ENCODE results near the gene TNRC18. TPM values are rescaled to one million over a fixed set of nuclear protein-coding genes. Genes with fewer than 3 reads are reported as not detected.

The TNRC18 gene
- total RNA-seq, 2 experiments from 2014 or later: 51.9 to 57.2 TPM

DNA sequence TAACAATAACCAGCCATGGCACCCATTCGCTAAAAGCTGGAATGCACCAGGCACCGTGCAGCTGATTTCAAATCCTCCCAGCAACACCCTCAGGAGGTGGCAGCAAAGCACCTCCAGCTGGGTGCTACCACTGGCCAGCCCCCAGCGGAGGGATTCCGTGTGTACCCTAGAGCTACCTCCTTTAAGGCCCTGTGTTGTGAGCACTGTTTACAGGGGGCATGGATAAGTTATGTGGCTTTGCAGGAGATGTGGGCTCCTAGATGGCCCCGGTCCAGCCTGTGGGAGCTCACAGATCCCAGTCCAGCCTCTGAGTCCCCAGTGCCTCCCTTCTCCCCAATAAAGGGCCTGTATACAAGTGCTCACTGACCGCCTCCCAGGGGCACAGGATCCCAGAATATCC lies 27.1 kb downstream of the TNRC18 start:
- POLR2A ChIA-PET: interaction anchor here (0.5 to 2.6 kb wide), 20 partner anchors 11 to 621 kb away, joined by 3 to 14 read pairs (median 3); partner anchors contain the start of genes AP5Z1, RBAK, TNRC18 and WIPI2
- H3K27ac Mint-ChIP-seq: peak overlapping the region; percentile 85
- H3K9me3 Mint-ChIP-seq: no peaks in the 10 kb centered on the region
- H3K4me3 Mint-ChIP-seq: peak overlapping the region; percentile 86
- DNase-seq (peak; percentile 72), ATAC-seq (ENCODE audit: low read depth) (peak; percentile 57)
- H3K4me1 Mint-ChIP-seq: peaks cover 15% of the 10 kb centered on the region
- no peaks in the 10 kb centered on the region for H3K27me3 Mint-ChIP-seq
- peaks cover 11% of the 10 kb centered on the region for H3K36me3 Mint-ChIP-seq

DNA sequence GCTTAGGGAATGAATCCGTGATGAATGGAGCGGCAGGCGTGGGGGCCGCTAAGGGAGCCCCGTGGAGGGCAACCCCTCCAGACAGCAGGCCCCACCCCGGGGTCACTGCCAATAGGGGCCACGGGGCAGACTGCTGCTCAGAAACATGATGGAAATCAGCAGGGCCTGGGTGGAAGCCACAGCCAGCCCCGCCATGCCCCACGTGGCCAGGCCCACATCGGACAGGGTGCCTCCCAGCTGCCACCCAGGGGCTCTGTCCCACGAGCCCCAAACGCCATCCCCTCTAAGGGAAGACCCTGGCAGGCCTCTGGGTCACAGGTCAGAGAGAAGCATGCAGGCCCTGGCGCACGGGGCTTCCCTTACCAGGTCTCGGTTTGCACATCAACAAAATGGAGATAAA lies 28.4 kb downstream of the TNRC18 start:
- DNase-seq (no peak), ATAC-seq (ENCODE audit: low read depth) (no peak)
- H3K36me3 Mint-ChIP-seq: peaks cover 11% of the 10 kb centered on the region
- H3K27me3 Mint-ChIP-seq: no peaks in the 10 kb centered on the region
- peak overlapping the region; percentile 86 for H3K4me3 Mint-ChIP-seq
- POLR2A ChIA-PET: interaction anchor here (0.6 kb wide), 1 partner anchor 265 kb away, joined by 5 read pairs; no protein-coding TSS in a partner anchor
- H3K27ac Mint-ChIP-seq: no peak overlapping the region
- peaks cover 13% of the 10 kb centered on the region for H3K4me1 Mint-ChIP-seq
- H3K9me3 Mint-ChIP-seq: no peaks in the 10 kb centered on the region

DNA sequence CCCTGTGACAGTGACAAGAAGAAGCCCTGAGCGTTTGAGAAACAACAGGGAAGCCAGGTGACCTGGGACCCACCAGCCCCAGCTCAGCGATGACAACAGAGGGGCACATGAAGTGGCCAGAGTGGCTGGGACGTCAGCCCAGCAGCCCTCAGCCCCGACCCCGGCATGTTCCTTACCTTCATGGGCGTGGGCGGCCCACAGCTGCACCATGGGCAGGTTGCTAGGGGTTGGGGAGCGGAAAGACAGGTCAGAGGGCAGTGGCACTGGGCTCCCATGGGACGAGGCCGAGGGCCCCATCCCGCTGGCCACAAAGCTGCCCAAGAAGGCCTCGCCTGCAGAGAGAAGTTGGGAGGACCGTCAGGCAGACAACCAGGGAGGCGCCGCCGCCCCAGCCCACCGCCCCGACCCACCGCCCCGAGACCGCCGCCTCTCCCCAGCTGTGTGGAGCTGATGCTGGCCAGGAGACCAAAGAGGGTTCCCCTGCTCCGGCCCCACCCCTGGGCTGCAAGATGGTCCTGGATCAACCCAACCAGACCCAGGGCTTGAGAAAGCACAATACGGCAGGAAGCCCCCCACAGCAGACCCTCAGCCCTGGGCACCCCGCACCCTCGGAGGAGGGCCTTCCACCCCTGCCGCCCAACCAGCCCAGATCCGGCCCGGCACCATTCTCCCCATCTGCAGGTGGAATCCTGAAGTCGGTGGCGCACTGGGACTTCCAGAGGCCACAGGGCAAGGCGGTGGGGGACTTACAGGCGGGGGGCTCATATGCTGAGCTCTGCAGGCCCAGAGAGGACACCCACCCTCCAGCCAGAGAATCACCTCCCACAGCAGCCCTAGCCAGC lies 29.1 kb downstream of the TNRC18 start:
- POLR2A ChIA-PET: no interaction called here
- Mint-ChIP-seq H3K27me3 (no peaks in the 10 kb centered on the region), H3K27ac (peak overlapping the region; percentile 2), H3K9me3 (no peaks in the 10 kb centered on the region), H3K4me1 (peaks cover 13% of the 10 kb centered on the region), H3K36me3 (peaks cover 12% of the 10 kb centered on the region), H3K4me3 (no peak overlapping the region)
- no peak for ATAC-seq (ENCODE audit: low read depth)
- DNase-seq: no peak

DNA sequence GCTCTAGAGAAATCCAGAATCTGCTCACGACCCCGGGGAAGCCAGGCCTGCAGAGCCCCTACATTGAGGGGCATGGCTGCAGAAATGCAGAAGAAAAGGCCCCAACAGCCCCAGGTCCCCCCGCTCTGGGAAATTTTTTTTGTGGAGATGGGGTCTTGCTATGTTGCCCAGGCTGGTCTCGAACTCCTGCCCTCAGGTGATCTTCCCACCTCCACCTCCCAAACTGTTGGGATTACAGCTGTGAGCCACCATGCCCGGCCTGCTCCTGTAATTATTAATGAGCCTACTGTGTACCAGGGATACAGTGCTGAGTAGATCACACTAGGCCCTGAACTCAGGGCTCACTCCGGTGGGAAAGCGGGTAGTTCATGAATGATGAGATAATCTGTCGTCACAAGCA lies 29.9 kb downstream of the TNRC18 start:
- H3K4me1 Mint-ChIP-seq: peaks cover 11% of the 10 kb centered on the region
- POLR2A ChIA-PET: no interaction called here
- H3K27me3 Mint-ChIP-seq: no peaks in the 10 kb centered on the region
- DNase-seq: no peak
- no peaks in the 10 kb centered on the region for H3K9me3 Mint-ChIP-seq
- H3K4me3 Mint-ChIP-seq: peak overlapping the region; percentile 35
- H3K27ac Mint-ChIP-seq: peak overlapping the region; percentile 2
- H3K36me3 Mint-ChIP-seq: peaks cover 12% of the 10 kb centered on the region
- no peak for ATAC-seq (ENCODE audit: low read depth)

DNA sequence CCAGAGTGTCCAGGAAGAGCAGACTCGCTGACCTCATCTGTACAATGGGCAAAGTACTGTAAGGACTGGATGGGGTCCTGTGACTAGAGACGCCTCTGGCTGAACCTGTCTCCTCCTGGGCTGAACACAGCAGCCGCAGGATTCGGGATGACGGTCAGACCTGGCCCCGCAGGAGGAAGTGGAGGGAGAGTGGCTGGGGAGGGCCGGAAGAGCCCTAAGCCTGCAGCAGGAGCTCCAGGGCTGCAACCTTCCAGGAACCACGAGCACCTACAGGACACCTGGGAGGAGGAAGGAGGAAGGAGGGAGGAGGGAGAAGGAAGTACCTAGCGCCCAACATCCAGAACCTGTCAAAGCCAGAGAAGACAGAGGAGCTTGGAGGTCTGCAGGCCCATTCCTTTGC lies 30.3 kb downstream of the TNRC18 start:
- no peaks in the 10 kb centered on the region for H3K9me3 Mint-ChIP-seq
- POLR2A ChIA-PET: no interaction called here
- peaks cover 12% of the 10 kb centered on the region for H3K36me3 Mint-ChIP-seq
- DNase-seq: no peak
- no peak for ATAC-seq (ENCODE audit: low read depth)
- no peak overlapping the region for H3K27ac Mint-ChIP-seq
- no peaks in the 10 kb centered on the region for H3K27me3 Mint-ChIP-seq
- peaks cover 11% of the 10 kb centered on the region for H3K4me1 Mint-ChIP-seq
- H3K4me3 Mint-ChIP-seq: no peak overlapping the region

DNA sequence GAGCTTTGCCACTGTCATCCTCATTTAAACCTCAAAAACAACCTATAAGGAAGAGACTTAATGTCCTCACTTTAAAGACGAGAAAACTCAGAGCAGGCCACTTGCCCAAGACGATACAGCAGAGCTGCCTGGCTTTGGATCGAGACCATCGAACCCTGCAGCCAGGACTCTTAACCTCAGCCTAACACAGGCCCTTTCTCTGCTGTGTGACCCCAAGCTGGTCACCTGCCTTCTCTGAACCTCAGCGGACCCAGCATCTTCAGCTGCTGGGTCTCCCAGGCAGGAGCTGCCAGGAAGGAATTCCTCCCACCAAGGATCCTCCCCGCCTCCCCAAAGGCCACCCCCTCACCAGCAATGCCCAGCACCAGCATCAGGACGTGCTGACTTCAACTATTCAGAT lies 32.7 kb downstream of the TNRC18 start:
- POLR2A ChIA-PET: interaction anchor here (1.1 kb wide), 1 partner anchor 14 kb away, joined by 3 read pairs; no protein-coding TSS in a partner anchor
- H3K36me3 Mint-ChIP-seq: peaks cover 21% of the 10 kb centered on the region
- H3K4me3 Mint-ChIP-seq: no peak overlapping the region
- peak overlapping the region; percentile 45 for H3K27ac Mint-ChIP-seq
- no peaks in the 10 kb centered on the region for H3K9me3 Mint-ChIP-seq
- DNase-seq (no peak), ATAC-seq (ENCODE audit: low read depth) (no peak)
- H3K27me3 Mint-ChIP-seq: no peaks in the 10 kb centered on the region
- peaks cover 5% of the 10 kb centered on the region for H3K4me1 Mint-ChIP-seq

DNA sequence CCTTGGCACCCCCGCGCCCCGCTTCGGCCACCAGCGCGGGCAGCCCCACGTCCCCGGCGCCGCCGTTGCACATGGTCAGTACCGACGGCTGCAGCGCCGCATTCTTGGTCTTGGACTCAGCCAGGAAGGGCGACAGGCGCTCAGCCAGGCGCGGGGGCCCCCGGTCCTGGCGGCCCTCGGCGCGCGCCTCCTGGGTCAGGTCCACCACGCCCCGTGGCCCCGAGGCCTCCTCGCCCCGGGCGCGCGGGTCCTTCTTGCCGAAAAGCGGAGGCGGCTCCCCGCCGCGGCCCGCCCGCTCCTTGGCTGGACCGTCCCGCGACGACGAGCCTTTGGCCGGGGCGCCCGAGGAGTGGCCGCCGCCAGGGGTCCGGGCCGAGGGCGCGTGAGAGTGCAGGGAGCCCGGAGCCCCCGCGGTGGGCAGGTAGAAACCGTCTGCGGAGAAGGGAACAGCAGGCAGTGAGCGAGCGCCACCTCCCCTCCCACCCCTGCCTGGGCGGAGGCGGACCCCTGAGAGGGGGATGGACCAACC lies 34.7 kb downstream of the TNRC18 start:
- no peak overlapping the region for H3K4me3 Mint-ChIP-seq
- no peaks in the 10 kb centered on the region for H3K9me3 Mint-ChIP-seq
- H3K36me3 Mint-ChIP-seq: peaks cover 20% of the 10 kb centered on the region
- no peaks in the 10 kb centered on the region for H3K27me3 Mint-ChIP-seq
- DNase-seq (no peak), ATAC-seq (ENCODE audit: low read depth) (no peak)
- POLR2A ChIA-PET: no interaction called here
- peaks cover 10% of the 10 kb centered on the region for H3K4me1 Mint-ChIP-seq
- H3K27ac Mint-ChIP-seq: no peak overlapping the region

DNA sequence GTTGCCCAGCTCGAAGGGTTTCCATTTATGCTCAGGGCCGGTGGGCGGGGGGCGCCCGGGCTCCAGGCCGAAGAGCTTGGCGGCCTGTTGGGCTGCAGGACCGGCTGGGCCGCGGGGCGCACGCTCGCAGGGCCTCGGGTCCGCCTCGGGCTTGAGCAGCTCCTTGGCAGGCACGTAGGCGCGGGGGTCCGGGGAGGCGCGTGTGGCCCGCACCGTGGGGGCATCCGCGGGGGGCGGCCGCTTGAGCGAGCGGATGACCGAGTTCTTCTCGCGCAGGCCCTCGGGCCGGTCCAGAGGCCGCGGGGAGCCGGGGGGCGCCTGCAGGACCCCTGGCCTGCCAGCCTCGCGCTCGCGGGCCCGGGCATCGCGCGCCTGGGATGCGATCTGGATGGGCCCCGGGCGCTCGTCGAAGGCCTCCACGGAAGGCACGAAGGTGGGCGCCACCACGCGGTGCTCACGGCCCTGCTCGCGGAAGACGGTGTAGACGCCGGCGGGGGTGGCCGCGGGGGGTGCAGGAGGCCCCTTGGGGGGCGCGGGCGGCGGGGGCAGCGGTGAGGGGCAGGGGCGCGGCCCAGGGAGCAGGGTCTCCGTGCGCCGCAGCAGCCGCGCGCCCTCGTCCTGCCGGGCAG lies 35.2 kb downstream of the TNRC18 start:
- Mint-ChIP-seq H3K4me1 (peaks cover 7% of the 10 kb centered on the region), H3K4me3 (no peak overlapping the region), H3K36me3 (peaks cover 17% of the 10 kb centered on the region), H3K27me3 (no peaks in the 10 kb centered on the region), H3K9me3 (no peaks in the 10 kb centered on the region), H3K27ac (no peak overlapping the region)
- POLR2A ChIA-PET: interaction anchor here (0.6 kb wide), 1 partner anchor 191 kb away, joined by 3 read pairs; no protein-coding TSS in a partner anchor
- DNase-seq: no peak
- no peak for ATAC-seq (ENCODE audit: low read depth)

DNA sequence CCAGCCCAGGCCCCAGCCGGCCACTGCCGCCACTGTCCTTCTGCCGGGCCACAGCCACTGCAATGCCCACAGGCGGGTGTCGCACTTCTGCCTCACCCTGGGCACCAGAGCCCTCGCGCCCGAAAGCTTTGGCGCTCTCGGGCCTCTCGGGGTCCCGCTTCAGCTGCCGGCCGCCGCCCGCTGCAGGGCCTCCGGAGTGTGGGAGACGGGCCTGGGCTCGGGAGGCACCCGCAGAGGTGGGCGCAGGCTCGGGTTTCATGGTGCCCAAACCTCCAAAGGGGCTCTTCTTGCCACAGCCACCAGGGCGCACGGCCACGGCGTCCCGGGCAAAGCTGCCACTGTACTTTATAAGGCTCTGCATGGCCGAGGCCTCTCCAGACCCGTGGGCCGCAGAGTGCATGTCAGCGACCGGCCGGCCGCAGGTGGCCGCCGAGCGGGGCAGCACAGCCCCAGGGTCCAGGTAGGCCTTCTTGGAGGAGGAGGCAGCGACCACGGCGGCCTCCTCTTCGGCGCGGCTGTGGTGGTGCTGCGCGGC lies 35.9 kb downstream of the TNRC18 start:
- Mint-ChIP-seq H3K4me1 (peaks cover 9% of the 10 kb centered on the region), H3K9me3 (no peaks in the 10 kb centered on the region), H3K36me3 (peaks cover 13% of the 10 kb centered on the region), H3K4me3 (no peak overlapping the region), H3K27ac (no peak overlapping the region), H3K27me3 (no peaks in the 10 kb centered on the region)
- POLR2A ChIA-PET: interaction anchor here (0.6 kb wide), 1 partner anchor 191 kb away, joined by 3 read pairs; no protein-coding TSS in a partner anchor
- DNase-seq (no peak), ATAC-seq (ENCODE audit: low read depth) (no peak)

DNA sequence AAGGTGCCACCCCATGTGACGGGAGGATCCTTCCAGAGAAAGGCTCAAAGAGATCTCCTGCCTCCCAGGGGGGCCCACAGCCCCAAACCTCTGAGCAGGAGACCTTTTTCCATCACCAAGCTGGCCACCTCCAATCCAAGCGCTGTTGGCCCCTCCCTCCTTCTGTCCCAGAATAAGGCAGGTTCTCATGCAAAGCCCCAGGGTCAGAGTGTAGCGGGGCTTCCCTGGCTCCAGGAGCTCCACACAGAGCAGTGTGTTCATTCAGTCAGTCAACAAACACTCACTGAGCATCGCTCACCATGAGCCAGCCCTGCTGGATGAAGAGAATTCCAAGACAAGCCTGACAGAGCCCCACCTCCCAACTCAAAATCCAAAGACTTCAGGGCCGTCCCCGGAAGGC lies 39.0 kb downstream of the TNRC18 start:
- Mint-ChIP-seq H3K27ac (no peak overlapping the region), H3K4me1 (peaks cover 11% of the 10 kb centered on the region), H3K4me3 (no peak overlapping the region), H3K36me3 (peaks cover 9% of the 10 kb centered on the region), H3K9me3 (no peaks in the 10 kb centered on the region), H3K27me3 (no peaks in the 10 kb centered on the region)
- no peak for DNase-seq
- POLR2A ChIA-PET: interaction anchor here (1.0 kb wide), 1 partner anchor 11 kb away, joined by 3 read pairs; no protein-coding TSS in a partner anchor
- ATAC-seq (ENCODE audit: low read depth): no peak

DNA sequence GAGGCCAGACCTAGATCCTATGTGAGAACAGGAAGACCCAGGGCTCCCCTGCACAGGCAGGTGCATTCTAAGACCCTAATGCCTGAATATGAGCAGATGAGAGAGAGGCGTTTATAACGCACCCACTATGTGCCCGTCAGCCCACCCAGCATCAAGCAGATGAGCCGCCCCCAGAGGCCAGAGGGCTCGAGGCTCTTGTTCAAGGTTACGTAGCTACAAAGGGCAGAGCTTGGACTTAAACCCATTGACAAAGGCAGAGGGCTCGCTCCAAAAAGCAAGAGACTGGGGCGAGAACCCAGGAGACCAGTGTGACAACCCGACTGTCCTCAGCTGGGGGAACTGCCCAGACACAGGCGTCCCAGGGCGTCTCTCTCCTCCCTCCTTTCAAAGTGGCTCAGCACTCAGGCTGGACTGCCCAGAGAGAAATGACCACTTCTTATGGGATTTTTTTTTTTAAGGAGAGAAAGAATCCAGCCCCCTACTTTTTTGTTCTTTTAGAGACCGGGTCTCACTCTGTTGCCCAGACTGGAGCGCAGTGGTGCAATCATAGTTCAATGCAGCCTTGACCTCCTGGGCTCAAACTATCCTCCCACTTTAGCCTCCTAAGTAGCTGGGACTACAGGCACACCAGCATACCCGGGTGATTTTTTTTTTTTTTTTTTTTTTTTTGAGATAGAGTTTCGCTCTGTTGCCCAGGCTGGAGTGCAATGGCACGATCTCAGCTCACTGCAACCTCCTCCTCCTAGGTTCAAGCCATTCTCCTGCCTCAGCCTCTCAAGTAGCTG lies 40.1 kb downstream of the TNRC18 start:
- Mint-ChIP-seq H3K9me3 (no peaks in the 10 kb centered on the region), H3K27ac (no peak overlapping the region), H3K27me3 (no peaks in the 10 kb centered on the region), H3K4me1 (peaks cover 11% of the 10 kb centered on the region), H3K36me3 (peaks cover 9% of the 10 kb centered on the region), H3K4me3 (no peak overlapping the region)
- POLR2A ChIA-PET: interaction anchor here (1.0 kb wide), 1 partner anchor 28 kb away, joined by 4 read pairs; no protein-coding TSS in a partner anchor
- no peak for ATAC-seq (ENCODE audit: low read depth)
- no peak for DNase-seq

DNA sequence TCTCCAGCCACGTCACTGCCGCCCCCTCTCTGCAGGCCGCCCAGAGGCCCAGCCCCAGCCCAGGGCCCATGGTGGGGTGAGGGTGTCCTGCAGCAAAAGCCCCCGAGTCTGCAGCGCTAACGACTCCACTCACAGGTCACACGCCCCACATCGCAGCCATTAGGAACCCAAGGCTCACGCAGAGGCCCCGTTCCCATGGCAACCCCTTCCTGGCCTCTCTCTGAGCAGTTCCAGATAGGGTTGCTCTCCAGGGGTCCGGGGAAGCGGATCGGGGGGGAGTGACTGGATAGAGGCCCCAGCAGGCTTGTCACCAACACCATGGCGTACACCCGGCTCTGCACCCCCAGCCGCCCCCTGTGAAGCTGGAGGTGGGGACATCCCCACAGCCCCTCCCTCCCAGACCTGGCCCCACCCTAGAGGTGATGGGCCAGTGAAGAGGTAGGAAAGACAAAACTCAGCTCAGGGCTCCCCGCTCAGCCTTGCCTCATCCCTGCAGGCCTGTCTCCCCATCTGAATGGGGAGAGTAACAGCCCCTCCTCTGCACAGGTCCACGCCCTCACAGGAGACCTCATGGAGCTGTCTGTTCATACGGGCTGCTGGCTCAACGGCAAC lies 41.2 kb downstream of the TNRC18 start:
- Mint-ChIP-seq H3K4me1 (peaks cover 11% of the 10 kb centered on the region), H3K36me3 (peaks cover 8% of the 10 kb centered on the region), H3K4me3 (no peak overlapping the region), H3K27ac (peak overlapping the region; percentile 54), H3K27me3 (no peaks in the 10 kb centered on the region), H3K9me3 (no peaks in the 10 kb centered on the region)
- DNase-seq: no peak
- POLR2A ChIA-PET: no interaction called here
- ATAC-seq (ENCODE audit: low read depth): no peak
